ENCODE data around the gene KRT78. TPM values are rescaled to one million over a fixed set of nuclear protein-coding genes. Genes with fewer than 3 reads are reported as not detected.

The KRT78 gene
- total RNA-seq, 1 experiment from 2014 or later = 0.34 TPM

DNA sequence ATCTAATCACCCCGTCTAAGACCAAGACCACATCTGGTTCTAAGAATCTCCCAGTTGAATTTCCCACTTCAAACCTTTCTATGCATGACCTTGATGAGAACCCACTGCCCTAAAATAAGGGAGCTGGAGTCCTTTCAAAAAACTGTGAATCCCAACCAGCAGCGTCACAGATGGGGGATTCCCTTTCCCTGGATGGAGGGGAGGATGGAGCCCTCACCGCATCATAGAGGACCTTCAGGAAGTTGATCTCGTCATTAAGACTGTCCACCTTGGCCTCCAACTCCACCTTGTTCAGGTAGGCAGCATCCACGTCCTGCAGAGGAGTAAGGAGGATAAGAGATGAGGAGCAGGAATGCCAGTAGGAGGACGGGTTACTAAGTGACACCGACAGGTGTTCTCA is 39.6 kb downstream of the KRT78 start:
- no peak for DNase-seq (ENCODE audit: low read depth, low spot score)
- in situ Hi-C loops (cut with HindIII; ENCODE audit: low pct_unique_long_range_greater_than_20kb, low sequenced_read_pairs) = no loop called here

DNA sequence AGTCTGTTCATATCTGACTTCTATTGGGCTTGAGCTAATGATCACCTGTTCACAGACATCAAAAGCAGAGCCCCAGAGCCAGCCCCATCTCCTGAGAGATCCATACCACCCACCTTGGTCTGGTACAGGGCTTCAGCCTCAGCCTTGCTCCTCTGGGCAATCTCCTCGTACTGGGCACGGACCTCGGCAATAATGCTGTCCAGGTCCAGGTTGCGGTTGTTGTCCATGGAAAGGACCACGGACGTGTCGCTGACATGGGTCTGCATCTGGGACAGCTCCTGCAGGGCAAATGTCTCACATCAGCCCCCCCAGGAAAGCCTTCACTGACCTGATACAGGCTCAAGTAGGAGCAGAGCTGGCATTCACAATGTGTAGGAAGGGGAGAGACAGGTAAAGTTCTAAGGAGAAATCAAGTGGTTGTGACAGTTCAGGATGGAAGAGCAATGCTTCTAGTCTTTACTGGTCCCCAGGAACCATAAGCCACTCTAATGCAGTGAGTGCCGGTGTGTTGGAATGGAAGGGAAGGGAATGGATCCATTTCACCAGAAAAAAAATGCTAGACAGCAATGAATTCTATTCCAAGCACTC is 40.1 kb downstream of the KRT78 start:
- DNase-seq (ENCODE audit: low read depth, low spot score) = no peak
- in situ Hi-C loops (cut with HindIII; ENCODE audit: low pct_unique_long_range_greater_than_20kb, low sequenced_read_pairs) = no loop called here

DNA sequence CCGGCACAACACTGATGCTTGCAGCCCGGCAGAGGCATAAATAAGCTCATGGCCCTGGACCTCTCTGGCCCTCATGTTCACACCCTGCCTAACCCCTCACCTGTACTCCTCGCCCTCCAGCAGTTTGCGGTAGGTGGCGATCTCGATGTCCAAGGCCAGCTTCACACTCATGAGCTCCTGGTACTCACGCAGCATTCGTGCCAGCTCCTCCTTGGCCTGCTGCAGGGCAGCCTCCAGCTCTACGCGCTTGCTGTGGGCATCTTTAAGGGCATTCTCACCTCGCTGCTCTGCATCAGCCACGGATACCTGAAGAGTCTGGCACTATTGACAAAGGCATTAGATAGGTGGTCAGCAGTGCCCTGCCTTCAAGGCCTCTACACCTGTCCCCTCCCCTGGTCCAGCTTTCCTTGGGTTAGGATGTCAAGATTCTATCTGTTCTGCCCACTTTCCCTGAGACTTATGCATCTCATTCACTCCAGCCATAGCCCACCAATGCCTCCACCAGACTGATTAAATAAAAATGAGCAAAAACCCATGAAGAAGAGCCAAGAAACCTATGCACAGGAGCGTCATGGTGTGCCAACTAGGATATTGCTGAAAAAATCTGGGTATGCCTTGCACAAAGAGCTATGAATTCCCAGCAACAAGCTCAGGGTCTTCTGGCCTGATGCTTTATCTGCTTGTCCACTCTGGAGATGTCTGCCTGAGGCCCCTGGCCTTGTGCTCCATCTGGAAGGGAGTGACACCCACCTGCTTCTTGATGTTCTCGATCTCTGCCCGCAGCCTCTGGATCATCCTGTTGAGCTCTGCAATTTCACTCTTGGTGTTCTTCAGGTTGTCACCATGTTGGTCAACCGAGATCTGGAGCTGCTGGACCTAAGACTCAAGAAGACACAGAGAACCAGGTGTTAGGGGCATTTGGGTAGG is 41.0 kb downstream of the KRT78 start:
- no peak for DNase-seq (ENCODE audit: low read depth, low spot score)
- in situ Hi-C loops (cut with HindIII; ENCODE audit: low pct_unique_long_range_greater_than_20kb, low sequenced_read_pairs) = no loop called here

DNA sequence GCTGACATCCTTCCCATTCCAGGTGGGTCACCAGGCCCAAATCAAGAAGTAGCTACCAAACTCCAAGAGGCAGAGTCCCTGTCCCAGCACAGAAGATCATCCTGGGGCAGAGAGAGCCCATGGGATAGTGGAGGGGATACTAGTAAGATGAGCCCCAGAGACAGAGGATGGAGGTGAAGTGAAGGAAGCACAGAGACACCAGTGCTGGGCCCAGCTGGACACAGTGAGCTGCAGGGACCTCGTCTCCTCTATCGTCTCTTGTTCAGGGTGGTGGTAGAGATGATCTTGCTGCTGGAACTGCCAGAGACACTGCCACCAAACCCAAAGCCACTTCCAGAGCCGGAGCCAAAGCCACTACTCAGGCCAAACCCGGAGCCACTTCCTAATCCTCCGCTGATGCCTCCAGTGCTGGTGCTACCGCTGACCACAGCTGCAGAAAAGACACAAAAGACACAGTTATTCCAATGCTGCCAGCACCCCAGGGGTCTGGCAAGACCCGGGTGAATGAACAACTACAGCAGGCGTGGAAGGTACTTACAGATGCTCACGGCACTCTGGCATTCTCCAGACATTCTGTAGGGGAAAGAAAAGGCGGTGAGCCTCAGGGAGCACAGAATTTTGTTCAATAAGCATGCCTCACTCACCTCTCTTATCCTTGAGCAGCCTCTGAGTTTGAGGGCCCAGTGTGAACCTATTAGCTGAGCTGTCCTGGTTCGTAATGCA is 41.8 kb downstream of the KRT78 start:
- no peak for DNase-seq (ENCODE audit: low read depth, low spot score)
- in situ Hi-C loops (cut with HindIII; ENCODE audit: low pct_unique_long_range_greater_than_20kb, low sequenced_read_pairs) = no loop called here

DNA sequence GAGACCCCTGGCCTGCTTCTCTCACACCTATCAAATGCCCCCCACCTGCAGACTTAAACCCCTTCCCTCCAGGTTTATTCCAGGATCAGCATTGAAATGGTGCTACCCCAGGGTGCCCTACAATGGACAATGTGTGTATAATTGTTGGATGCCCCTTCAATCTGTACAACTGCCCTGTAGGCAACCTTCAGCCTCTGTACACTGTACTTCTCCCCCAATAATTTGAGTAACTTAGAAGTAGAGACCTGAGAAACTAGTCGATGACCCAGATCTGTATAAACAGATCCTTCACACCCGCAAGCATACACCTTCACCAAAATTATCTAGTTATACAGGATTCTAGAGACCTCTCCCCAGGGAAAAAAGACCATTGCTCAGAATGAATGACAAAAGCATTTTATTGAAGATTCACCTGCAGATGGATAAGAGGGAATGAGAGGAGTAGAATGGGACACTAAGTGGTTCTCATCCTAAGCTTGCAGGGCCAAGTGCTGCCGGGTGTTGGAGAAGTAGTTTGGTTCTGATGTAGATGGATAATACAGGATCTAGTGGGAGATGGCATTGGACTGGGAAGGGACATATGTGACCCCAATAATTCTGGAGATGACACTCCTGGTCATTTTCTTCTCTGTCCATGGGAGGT is 42.5 kb downstream of the KRT78 start:
- DNase-seq (ENCODE audit: low read depth, low spot score) = no peak
- in situ Hi-C loops (cut with HindIII; ENCODE audit: low pct_unique_long_range_greater_than_20kb, low sequenced_read_pairs) = no loop called here

DNA sequence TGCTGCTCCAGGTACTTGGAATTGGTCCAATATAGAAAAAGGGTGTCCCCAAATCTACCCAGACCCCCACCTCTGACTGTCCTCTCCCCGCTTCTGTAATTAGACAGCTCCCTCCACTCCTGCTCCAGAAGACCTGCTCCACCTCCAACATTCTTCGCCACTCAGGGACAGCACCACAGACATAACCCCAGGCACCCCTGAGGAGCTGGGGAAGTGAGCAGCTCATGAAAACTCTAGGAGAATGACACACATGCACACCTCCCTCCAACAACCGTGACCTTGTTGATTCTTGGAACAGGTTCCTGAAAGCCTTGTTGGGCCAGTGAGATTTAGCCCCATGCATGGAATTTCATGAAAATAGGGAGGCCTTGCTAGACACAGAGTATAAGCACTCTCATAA is 43.1 kb downstream of the KRT78 start:
- in situ Hi-C loops (cut with HindIII; ENCODE audit: low pct_unique_long_range_greater_than_20kb, low sequenced_read_pairs) = no loop called here

DNA sequence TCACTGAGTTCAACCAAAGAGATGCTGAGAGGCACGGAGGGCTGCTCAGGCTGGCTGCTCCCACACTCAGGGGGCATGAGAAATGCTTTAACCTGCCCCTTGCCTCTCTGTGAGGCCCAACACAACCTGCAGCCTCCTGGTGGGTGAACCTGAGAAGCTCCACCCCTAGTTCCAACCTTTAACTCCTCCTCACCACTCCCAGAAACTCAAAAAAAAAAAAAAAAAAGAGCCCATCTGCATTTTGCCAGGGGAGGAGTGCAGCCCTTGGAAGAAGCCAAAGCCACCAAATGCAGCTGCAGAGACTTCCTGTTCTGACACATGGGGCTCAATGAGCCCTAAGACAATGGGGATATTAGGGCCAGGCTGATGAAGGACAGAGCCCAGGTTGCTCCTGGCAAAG is 43.8 kb downstream of the KRT78 start:
- DNase-seq (ENCODE audit: low read depth, low spot score) = no peak
- in situ Hi-C loops (cut with HindIII; ENCODE audit: low pct_unique_long_range_greater_than_20kb, low sequenced_read_pairs) = no loop called here

More for the DNA sequence above, 43.1 kb downstream of the KRT78 start:
- DNase-seq (ENCODE audit: low read depth, low spot score) = no peak

DNA sequence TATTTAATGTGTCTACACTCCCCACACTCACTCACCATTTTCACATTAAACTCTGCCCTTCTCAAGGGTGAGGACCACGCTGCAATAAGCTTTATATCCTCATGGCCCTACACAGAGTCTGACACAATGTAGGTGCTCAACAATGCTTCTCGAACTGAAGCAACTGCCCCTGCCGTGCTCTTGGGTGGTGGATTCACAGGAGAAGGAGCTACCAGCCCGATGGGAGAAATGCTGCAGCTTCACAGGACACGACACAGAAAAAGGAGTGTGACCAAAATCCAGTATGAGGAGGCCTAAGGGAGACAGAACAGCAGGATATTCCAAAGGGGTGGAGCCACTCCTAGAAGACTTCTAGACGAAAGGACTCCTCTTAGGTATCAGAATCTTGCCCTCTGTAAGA is 46.4 kb downstream of the KRT78 start:
- no peak for DNase-seq (ENCODE audit: low read depth, low spot score)
- in situ Hi-C loops (cut with HindIII; ENCODE audit: low pct_unique_long_range_greater_than_20kb, low sequenced_read_pairs) = no loop called here

DNA sequence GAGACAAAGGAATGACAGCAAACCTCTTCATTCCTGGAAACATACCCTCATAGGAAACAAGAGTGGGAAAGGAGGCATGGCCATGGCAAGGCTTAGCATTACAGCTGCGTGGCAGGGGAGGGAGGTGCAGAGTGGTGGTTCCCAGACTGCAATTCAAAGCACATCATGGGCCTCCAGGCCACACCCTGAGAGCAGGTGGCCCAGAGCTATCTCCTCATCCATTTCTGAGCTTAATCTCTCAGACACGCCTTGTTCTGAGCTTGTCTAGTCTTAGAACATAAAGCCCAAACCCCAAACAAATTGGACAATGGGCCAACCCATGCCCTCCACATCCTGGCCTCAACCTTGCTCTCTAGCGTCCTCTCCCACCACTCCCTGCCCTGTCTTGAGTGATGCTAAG is 47.0 kb downstream of the KRT78 start:
- DNase-seq (ENCODE audit: low read depth, low spot score) = no peak

DNA sequence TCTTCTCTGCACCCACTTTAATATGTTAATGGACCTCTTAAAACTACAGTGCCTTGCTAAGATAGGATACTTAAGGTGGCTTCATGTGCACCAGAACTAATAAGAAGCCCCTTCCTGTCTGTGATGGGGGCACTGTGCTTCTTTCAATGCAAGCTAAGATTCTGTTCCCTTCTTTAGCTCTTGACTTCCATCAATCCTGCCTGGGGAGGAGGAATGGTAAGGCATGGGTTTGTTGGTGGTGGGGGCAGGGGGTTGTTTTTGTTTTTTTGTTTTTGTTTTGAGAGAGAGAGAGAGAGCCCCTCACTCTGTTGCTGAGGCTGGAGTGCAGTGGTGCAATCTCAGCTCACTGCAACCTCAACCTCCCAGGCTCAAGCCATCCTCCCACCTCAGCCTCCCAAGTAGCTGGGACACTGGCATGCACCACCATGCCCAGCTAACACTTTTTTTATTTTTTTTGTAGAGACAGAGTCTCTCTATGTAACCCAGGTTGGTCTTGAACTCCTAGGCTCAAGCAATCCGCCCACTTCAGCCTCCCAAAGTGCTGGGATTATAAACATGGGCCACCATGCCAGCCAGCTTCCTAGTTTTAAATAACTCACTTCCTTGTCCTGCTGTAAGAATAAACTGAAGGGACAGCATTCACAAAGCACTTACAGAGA is 48.4 kb downstream of the KRT78 start:
- in situ Hi-C loops (cut with HindIII; ENCODE audit: low pct_unique_long_range_greater_than_20kb, low sequenced_read_pairs) = no loop called here

More for the DNA sequence above, 47.0 kb downstream of the KRT78 start:
- in situ Hi-C loops (cut with HindIII; ENCODE audit: low pct_unique_long_range_greater_than_20kb, low sequenced_read_pairs) = no loop called here

DNA sequence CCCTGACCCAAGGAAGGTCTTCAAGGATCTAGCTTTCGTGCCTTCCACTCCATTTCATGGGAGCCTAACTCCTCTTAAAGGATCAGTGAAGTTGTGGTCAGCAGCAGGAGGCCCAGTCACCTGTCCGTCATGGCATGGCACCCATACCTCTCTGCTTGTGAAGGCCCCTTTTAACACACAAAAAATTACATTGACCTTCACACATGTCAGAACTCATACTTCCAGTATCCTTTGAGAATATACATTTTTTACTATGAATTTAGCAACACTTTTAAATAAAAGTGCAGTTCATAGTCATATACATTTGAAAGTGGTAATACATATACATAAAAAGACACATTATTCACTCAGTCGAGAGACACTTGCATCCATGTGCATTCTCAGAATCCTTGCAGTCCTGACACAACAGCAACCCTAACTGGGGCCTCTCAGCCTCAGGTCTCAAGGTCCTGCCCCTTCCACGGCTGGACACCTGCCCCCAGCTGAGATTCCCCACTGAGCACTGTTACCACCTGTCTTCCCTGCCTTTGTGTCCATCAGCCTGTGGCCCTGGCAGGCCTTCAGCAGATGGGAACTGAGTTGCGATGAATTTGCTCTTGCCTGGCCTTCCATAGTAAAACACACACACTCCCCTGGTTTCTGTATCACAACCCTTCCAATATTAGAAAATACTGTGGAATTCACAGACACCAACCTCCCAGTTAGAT is 49.1 kb downstream of the KRT78 start:
- in situ Hi-C loops (cut with HindIII; ENCODE audit: low pct_unique_long_range_greater_than_20kb, low sequenced_read_pairs) = loop anchor here (25.0 kb wide), 1 partner anchor 162 kb away; no protein-coding TSS in a partner anchor
- DNase-seq (ENCODE audit: low read depth, low spot score) = no peak

More for the DNA sequence above, 48.4 kb downstream of the KRT78 start:
- DNase-seq (ENCODE audit: low read depth, low spot score) = no peak

DNA sequence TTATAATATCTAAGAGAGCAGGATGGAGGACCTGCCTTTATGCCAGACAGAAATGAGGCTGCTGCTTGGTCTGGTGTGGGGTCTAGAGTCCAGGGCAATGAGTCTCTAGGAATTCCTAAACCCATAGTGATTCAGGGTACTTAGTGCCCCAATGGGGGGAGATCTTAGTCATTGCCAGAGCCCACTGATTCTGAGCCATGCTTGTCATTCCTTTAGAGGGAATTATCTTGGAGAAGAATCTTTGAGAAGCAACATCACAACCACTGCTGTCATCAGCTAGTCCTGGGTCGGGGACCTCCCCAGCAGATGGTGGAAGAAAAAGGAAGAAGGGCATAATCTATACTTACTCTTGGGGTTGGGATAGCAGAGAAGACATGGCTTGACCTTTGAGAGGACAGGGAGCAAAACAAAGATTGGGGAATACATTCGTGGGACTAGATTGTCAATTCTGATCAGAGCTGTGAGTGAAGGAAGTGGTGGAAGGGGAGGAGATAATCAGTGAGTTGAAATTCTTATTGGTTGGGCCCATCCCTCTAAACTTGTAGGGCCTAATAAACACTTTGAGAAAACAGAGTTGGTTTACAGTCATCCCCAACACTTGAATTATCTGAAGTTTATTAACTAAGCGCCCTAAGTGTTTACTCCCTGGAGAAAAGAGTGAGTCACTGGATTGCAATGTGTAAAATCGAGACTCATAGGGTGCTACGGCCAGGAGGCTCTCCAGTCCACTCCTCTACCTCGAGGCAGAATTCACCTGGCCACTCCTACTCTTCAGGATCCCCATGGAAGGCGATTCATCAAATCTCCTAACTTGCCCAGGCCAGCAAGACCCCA is 49.9 kb downstream of the KRT78 start:
- DNase-seq (ENCODE audit: low read depth, low spot score) = no peak
- in situ Hi-C loops (cut with HindIII; ENCODE audit: low pct_unique_long_range_greater_than_20kb, low sequenced_read_pairs) = loop anchor here (25.0 kb wide), 1 partner anchor 162 kb away; no protein-coding TSS in a partner anchor

DNA sequence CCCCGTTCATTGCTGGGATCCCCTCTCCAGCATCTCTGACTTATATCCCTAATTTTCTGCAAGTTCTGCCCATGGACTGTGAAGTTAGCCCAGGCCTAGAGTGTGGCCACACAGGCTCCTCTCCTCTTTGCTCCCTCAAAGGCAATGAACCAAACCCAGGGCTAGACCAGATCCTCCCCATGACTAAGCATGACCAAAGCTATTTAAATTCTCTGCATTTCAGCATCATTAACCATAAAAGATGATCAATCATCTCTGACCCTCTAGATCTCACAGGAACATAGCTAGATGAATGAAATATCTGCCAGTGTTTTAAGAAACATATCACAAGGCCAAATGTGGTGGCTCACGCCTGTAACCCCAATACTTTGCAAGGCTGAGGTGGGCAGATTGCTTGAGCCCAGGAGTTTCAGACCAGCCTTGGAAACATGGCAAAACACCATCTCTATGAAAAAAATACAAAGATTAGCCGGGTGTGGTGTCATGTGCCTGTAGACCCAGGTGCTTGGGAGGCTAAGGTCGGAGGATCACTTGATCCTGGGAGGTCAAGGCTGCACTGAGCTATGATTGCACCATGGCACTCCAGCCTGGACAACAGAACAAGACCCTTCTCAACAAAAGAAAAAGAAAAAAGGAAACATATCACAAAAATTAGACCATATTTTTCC is 50.7 kb downstream of the KRT78 start:
- in situ Hi-C loops (cut with HindIII; ENCODE audit: low pct_unique_long_range_greater_than_20kb, low sequenced_read_pairs) = loop anchor here (25.0 kb wide), 1 partner anchor 161 kb away; no protein-coding TSS in a partner anchor

DNA sequence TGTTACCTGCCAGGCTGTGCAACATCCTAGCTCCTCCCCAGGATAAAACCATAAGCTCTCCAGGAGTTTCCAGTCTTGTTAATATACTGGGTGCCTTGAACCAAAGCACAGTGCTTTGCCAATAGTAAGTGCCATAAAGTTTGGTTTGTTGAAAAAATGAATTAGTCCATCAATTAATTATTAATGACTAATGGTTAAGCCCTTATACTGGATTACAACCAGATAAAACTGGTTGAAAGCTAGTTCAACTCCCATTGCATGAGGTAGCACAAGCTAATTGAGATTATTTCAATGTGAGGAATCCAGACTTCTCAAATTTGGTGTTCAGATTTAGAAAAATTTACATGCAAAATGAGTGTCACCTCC is 51.3 kb downstream of the KRT78 start:
- in situ Hi-C loops (cut with HindIII; ENCODE audit: low pct_unique_long_range_greater_than_20kb, low sequenced_read_pairs) = loop anchor here (25.0 kb wide), 1 partner anchor 160 kb away; no protein-coding TSS in a partner anchor
- no peak for DNase-seq (ENCODE audit: low read depth, low spot score)

More for the DNA sequence above, 50.7 kb downstream of the KRT78 start:
- DNase-seq (ENCODE audit: low read depth, low spot score) = no peak

DNA sequence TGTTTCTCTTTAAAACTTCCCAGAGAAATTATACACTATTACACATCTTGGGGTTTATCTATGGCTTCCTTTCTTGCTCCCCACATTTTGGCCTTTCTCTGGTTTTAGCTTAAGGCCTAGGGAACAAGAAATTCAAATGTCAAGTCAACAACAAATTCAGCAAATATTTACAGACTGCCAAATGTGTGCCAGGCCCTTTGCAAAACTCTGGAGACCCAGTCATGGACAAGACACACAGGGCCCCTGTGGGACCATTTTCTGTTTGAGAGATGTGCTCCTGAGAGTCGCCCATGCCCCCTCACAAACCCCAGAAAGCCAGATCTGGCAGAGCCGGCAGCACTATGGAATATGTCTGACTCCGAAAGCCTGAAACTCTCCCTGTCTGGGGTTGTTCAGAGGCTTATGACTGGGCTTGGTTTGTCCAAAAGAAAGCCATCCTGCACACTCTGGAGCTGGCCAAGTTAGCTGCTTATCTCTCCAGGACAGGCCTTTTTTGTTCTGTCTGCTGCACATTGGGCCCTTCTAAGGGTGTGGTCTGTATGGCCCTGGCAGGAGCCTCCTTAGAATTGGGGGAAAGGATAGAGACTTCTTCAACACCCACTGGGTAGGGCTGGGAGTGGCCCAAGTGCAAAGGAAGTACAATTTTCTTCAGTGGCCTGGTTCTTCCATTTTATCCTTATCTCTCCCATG is 51.8 kb downstream of the KRT78 start:
- in situ Hi-C loops (cut with HindIII; ENCODE audit: low pct_unique_long_range_greater_than_20kb, low sequenced_read_pairs) = loop anchor here (25.0 kb wide), 1 partner anchor 160 kb away; no protein-coding TSS in a partner anchor

More for the DNA sequence above, 51.8 kb downstream of the KRT78 start:
- no peak for DNase-seq (ENCODE audit: low read depth, low spot score)

All from SK-MEL-5 (cell line).